MM.1S (cell line): ENCODE data around the gene BSDC1.

Experiments used
- CTCF ChIP-seq: fragments of 300-600 bp; sonication (generic); IDR thresholded peaks from 2 replicates; pipeline ENCODE4 v1.5.1; 2016; ENCODE audit warnings: antibody characterized with exemption, low read length, mixed read lengths
- EZH2 ChIP-seq: fragments of 300-600 bp; sonication (generic); optimal IDR thresholded peaks from 2 replicates; pipeline ENCODE3; 2017; ENCODE audit warnings: low read depth, mild to moderate bottlenecking, antibody characterized with exemption, low read length, mixed read lengths

DNA sequence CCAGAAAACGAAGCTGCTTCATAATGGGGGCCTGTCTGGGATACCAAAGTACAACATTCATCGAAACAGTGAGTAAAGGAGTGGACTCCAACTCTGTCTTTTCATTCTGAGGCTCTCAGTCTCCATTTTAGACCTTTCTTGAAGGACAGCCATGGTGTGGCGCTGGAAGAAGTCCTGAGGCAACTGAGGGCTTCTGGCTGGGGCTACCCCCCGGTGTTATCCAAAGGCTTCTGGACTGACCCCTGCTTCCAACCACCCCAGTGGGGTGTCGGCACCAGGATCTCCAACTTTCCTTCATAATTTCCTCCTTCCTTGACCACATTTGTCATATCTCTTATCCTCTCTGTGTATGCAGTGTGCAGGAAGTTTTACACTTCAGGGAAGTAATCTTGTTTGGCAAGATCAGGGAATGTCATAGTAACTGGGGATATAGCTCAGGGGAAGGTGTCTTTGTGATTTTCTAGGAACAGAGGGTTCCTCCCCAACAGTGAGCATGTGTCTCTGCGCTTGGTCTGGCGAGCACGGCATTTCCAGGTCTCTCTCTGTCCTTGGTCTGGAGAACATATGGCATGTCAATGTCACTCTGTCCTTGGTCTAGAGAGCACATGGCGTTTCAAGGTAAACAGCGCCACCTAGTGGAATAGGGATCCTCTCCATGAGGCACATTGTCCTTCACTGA is 19.4 kb upstream of the BSDC1 start:
- TF ChIP-seq CTCF, result peak; percentile 89
- TF ChIP-seq EZH2, result no peak
